Embryonic facial prominence (tissue), 1 donor: ENCODE data around the gene TSSK2.
"Not testable (repeated sequence)": the region's sequence is repeated elsewhere in the genome, so short reads cannot be mapped to it uniquely, and the experiment has no call there.

Experiments used
- DNase-seq: peaks from one replicate; pipeline ENCODE4 v3.0.0-alpha.2; 2016; ENCODE audit errors: extremely low spot score

The TSSK2 gene

DNA sequence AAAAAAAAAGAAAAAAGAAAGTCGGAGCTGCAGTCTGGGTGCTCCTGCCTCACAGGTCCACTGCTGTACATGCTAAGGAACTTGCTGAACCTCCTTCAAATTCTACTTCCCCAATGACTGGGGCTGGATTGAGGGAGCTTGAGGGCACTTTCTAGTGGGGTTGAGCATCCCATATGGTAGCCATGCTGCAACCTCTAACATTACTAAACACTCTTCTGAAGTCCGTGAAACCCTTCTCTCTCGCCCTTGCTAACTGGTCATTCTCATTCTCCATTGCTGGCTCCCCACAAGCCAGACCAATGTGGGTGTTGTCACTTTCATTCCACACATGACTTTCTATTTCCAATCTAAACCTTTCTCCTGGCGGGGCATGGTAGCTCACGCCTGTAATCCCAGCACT is 12.1 kb downstream of the TSSK2 start:
- no peak for DNase-seq

DNA sequence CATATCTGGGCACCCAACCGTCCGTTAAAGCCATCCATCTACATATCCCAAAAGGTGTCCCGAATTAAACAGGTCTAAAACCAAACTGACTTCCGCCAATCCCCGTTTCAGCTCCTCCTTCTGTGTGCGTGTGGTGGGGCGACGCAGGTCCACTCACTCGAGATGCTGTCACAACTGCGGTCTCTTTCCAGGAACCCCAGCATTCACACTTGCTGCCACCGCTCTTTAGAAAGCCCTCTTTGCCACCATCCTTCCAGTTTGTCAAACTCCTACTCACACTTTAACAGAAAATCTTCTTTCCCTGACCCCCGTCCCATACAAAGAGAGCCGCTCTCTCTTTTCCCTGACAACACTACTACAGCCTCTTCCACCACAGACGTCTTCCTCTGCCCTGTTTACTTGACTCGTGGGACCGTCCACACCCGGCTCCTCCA is 12.9 kb downstream of the TSSK2 start:
- DNase-seq = no peak

DNA sequence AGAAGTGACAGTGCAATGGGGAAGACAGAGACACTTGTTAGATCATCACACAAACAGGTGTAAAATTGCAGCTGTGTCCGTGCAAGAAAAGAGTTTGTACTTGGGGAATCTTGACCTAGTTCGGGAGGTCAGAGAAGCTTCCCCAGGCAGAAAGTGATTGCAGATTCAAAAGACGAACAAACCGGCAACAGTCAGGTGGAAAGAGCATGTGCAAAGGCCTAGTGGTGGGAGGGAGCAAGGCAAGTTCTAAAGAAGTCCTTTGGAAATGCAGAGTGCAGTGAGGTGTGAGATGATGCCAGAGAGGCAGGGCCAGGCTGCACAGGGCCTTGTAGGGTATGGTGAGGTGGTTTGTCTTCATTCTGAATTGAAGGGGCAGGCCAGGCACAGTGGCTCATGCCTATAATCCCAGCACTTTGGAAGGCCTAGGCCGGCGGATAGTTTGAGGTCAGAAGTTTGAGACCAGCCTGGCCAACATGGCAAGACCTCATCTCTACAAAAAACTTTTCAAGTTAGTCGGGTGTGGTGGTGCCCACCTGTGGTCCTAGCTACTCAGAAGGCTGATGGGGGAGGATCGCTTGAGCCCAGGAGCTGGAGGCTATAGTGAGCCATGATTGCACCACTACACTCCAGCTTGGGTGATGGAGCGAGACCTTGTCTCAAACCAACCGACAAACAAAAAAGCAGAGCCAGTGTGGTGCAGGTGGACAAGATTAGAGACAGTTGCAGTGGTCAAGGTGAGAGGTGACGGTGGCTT is 15.3 kb downstream of the TSSK2 start:
- no peak for DNase-seq

DNA sequence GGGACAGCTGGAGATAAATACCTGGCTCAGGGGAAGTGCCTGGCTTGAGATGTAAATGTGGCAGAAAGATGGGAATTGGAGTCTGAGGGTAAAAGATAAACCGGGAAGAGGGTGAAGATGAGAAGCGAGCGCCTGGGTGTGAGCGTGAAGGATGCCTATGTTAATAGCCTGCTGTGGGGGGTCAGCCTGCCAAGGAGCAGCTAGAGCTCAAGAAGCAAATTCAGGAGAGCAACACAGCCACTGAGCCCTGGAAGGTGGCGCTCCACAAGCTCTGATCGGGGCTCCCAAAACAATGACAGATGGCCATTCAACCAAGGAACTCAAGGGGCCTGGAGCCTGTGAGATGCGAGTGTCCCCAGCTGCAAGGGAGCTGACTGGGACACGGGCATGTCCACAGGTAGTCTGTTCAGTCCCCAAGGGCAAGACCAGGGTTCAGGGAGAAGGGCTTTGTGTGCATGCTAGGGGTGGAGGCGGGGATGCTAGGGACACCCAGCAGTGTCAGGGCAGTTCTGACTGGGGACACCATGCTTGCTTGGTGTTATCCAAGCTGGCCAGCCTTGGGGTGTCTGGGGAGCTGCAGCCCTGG is 16.2 kb downstream of the TSSK2 start:
- DNase-seq = no peak

DNA sequence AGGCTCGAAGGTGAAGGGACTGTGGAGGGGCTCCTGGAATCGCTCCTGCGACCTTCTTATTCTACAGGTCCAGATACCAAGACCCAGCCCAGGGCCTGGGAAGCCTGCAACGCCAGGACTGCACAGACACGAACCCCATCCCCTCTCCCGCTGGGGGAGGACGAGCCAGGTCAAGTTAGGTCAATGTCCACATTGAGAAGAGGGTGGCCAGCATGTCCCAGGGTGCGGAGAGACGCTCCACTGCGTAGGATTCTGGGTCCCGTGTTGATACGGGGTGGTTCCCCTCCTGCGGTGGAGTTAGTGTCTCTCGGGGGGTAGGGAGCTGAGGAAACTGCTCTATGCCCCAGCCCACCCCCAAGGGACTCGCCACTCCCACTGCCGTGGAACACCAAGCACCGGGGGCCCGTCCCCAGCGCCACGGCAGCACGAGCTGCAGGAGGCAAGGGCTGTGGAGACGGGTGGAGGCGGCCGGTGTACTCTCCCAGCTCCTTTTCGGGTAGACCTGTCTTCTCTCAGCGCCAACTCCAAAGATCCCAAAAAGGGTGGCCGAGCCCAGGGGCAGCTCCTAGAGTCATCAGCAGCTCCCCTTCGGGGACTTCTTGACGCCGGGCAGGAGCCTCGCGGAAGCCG is 17.4 kb downstream of the TSSK2 start:
- DNase-seq = no peak

DNA sequence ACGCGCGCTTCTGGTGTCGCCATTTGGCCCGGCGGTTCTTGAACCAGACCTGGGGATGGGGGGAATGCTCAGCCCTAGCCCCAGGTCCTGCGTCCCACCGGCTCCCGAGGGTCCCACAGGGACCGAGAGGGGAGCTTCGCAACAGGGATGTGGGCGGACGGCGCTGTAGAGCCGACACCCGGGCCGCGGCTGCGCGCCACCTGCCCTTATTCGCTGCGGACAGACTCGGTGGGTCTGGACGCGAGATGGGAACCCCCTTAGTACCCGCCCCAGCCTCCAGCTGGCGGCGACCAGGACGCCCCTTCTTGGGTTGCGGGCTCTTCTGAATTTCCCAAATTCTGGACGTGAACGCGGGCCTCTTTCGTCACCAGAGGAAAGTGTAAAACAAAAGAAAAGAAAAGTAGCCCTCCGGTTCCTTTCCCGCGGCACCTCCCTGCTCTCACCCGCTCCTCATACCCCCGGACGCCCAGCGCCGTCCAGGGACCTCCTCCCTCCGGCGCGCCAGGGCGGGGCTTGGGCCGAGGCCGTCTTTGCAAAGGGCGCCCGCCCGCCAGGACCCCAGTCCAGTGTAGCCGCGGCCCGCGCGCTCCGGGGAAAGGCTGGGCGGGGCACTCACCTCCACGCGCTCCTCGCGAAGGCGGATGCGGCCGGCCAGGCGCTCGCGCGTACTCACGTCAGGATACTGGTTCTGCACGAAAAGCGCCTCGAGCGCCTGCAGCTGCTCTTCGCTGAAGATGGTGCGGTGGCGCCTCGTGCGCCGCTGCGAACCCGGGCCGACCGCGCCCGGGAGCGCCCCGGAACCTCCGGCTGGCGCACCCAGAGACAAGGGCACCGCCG is 18.2 kb downstream of the TSSK2 start:
- DNase-seq = no peak

DNA sequence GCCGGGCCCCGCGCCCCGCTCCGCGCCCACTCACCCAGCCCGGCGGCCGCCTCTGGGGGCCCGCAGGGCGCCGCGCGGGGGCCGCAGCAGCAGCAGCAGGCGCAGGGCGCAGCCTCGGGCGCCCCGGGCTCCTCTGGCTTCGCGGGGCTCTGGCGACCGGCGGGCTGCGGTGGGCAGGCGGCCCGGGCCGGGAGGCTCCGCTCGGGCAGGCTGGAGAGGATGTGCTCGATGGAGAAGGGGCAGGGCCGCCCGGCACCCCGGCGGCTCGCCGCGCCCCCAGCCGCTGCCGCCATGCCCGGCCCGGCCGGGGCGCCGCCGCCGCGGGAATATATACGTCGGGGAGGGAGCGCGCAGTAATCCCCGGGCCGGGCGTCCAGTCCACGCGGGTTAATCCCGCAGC is 18.9 kb downstream of the TSSK2 start, which contains the start of gene GSC2:
Gene GSC2, minus strand, starts transcription at position 302 of the 400 bp plus-strand sequence. Its CDS starts 9 bp downstream, at position 293.
- no peak for DNase-seq

DNA sequence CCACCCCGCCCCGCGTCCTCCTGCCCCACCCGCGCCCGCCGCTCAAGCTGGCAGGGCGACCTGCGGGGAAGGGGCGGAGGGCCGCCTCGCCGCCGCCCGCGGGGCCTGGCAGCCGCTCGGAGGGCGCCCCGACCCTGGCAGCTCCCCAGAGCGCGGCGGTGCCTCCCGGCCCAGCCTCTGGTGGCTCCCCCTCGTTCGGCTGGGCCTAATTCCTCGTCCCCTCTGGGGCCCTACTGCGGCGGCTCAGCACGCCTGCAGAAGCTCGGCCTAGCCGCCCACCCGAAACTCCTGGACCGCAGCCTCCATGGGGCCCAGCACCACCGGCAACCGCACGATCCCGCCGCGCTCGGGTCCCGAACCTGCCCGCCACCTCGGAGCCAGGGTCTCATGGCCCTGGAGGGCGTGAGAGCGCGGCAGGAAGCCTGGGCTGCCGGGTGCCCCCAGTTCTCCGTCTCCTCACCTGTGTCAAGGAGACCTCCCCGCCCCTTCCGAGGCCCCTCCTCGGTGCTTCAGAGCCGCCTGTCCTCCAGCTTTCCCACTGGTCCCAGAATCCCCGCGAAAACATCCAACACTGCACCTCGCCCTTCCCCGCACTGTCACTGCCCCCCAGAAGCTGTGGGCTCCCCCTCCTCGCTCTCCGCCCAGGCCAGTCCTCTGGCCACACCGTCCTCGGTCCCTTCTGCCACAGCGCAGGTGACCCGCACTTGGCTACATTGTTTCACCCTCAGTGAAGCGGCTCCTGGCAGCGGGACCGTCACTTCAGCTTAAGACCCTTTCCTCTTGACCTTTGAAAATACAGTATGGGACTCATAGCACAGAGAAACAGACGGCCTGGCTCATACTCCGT is 19.6 kb downstream of the TSSK2 start:
- no peak for DNase-seq

DNA sequence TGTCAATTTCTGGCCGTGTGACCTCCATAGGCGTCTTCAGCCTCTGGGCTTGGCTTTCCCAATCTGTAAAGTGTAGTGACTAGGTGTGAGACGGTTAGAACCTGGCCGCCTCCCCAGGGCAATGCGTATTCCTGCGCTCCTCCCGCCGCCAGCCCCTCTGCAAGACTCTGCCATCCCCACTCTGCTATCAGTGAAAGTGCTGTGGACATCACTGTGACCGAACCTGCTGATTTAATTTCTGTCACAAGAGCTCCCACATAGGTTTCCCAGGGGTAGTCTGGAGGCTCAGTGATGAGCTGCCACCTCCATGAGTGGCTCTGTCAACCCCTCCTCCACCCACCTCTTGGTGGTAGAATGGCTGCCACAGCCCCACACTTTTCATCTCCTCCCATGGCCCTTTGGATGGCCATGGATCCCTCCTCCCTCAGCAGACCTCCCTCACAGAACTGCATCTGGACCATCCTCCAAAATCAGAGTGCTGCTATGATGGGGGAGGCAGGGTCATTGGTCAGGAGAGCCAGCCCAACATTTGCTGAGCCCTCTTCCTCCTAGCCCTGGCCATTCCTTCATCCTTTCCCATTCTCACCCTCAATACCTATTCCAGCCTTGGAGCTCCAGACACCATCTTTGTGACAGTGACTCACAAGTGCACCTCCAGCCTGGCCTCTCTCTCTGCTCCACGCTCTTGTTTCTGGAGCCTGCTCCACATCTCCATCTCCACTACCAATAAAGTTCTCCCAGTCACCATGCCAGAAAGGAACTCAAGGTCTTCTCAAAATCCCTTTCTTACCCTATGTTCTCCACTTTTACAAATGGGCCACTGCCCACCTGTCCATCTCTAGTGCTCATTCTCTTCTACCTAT is 20.5 kb downstream of the TSSK2 start:
- no peak for DNase-seq

DNA sequence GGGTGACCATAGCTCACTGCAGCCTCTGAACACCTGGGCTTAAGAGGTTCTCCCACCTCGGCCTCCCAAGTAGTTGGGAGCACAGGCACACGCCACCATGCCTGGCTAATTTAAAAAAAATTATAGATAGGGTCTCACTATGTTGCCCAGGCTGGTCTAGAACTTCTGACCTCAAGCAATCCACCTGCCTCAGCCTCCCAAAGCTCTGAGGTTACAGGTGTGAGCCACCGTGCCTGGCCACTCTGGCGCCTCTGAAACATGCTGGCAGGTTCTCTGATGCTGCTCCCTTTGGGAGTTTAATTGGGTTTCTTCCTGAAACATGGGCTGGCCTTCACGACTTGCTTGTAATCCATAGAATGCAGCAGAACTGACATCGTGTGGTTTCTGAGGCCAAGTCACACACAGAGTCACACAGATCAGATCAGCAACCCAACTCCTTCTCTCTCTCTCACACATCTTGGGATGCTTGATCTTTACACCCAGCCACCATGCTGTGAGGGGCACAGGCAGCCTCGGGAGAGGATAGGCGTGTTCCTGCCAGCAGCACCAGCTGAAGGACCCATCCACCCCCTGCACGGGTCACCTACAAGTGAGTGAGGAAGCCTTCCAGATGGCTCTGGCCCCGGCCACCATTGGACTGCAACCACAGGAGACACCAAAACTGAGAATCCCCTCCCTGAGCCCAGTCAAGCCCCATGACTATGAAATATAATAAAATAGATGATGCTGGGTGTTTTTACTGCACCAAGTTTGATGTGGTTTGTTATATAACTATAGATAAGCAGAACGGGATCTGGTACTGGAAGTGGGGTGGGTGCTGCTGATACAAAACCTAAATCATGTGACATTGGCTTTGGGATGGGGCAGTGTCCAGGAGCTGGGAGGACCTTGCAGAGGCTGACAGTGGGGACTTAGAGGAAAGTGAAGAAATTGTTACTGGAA is 22.1 kb downstream of the TSSK2 start:
- no peak for DNase-seq

DNA sequence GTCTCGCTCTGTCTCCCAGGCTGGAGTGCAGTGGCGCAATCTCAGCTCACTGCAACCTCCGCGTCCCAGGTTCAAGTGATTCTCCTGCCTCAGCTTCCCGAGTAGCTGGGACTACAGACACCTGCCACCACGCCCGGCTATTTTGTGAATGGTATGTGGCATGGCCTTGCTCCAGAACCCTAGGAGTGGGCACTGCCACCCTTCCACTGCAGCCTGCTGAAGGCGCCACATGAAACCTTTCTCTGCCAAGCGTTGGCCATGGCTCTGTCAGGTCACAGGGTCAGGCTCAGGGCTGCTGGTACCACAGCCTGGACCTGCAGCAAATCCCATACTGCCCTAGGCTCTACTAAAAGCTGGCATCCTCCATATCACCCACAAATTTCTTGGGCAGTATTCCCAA is 25.0 kb downstream of the TSSK2 start:
- not testable (repeated sequence) for DNase-seq

DNA sequence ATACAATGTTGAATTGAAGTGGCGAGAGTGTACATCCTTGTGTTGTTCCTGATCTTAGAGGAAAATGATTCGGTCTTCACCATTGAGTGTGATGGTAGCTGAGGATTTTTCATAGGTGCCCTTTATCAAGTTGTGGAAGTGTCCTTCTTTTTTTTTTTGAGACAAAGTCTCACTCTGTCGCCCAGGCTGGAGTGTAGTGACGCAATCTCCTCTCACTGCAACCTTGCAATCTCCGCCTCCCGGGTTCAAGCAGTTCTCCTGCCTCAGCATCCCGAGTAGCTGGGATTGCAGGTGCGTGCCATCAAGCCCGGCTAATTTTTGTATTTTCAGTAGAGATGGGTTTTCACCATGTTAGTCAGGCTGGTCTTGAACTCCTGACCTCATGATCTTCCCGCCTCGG is 27.5 kb downstream of the TSSK2 start:
- not testable (repeated sequence) for DNase-seq

DNA sequence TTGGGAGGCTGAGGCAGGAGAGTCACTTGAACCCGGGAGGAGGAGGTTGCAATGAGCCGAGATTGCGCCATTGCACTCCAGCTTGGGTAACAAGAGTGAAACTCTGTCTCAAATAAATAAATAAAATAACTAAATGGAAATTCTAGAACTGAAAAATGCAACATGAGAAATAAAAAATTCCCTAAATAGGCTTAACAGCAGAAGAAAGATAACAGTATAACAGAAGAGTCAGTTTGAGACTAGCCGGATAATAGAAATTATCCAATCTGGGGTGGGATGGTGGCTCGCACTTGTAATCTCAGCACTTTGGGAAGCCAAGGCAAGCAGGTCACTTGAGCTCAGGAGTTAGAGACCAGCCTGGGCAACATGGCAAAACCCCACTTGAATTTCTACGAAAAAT is 33.3 kb downstream of the TSSK2 start:
- DNase-seq = no peak

DNA sequence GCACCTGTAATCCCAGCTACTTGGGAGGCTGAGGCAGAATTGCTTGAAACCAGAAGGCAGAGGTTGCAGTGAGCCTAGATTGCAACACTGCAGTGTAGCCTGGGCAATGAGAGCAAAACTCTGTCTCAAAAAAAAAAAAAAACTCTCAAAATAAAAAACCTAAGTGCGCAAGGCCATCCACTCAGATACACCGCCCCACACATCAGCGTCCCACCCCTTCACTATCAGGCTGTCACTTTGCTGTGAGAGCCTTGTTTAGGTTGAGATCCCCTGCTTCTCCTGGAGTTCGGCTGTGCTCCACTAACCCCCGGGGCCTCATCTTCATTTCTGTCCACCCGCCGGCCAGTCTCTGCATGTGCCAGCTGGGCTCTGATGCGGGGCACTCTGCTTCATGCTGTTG is 35.3 kb downstream of the TSSK2 start:
- no peak for DNase-seq

DNA sequence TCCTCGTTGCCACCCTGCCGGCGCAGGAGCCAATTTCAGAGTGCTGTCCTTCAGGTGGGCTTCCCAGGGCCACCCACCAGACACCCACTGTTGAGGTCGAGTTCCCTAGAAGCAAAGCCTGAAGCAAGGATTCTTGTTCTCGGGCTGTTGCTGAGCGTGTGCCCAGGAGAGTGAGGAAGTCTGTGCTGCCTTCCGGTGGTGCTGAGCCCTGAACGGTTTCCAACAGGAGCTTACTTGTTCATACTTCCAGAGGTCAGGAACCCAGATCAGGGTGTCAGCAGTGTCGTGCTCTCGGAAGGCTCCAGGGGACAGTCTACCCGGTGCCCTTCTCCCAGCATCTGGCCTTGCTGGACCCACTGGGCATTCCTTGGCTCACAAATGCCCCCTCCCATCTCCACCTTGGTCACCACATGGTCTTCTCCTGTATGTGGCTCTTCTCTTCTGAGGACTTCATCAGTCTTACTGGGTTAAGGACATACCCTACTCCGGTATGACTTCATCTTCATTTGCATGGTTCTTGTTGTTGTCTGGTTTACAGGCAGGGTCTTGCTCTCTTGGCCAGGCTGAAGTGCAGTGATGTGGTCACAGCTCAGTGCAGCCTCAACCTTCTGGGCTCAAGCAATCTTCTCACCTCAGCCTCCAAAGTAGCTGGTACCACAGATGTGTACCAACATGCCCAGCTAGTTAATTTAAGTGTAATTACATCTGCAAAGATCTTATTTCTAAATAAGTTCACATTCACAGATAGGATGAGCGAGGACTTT is 36.2 kb downstream of the TSSK2 start:
- DNase-seq = no peak

DNA sequence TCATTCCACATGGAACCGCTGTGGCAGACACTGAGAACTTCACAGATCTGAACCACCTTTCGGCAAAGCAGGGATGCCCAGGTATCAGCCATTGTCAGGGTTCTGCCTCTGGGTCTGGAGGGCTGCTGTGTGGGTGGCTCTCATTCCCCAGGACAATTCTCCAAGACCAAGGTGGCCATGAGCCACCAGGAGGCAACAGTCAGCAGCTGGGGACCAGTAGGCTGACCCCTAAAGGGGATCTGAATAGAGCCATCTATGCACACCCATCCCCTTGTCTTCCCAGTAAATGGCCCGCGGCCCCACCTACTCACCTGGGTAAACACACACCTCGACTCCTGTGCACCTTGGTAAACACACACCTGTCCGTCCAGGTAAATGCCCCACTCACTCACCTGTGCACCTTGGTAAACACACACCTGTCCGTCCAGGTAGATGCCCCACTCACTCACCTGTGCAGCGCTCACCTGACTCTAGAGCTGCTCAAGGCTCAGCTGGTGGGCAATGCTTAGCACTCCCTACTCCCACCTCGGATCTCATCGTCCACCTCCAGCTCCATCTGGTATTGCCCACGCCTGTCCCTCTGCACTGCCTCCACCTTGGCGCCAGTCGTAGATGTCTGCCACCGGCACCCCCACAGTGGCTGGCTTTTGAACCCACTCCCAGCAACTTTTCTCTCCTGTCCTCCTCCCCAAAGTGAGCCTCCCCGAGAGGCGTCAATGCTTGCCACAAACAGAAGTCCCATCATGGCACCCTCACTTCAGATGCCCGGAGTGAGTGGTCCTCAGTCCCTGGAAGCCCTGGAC is 37.2 kb downstream of the TSSK2 start:
- DNase-seq = no peak
